Measurements from ENCODE around the gene ZNF827.
A peak's percentile ranks its signal among the peaks of the same experiment; 100 is the strongest.

The ZNF827 gene

DNA sequence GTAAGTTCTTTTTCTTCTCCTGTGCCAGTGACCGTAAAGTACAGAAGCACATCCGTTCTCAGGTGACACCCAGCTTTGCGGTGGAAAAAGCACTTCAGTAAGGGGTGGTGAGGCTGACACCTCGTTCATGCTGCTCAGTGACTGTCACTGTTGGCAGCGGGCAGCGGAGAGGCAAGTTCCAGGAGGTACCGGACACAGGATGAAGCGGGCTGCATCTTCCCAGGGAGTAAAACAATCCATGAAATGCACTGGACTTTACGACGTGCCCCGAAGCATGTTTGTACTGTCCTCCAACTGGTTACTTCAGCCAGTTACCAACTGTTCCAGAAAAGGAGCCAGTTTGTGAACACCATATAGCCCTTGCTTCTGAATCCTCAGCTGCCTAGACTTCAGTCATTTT is 110.7 kb downstream of the ZNF827 start:
- no peaks in the 10 kb centered on the region for H3K27me3 ChIP-seq (ENCODE audit: insufficient read depth, low read depth, severe bottlenecking)
- H3K4me3 ChIP-seq (ENCODE audit: low read depth, low read length), result no peak overlapping the region
- DNase-seq, result no peak
- TF ChIP-seq, protein P1, sequence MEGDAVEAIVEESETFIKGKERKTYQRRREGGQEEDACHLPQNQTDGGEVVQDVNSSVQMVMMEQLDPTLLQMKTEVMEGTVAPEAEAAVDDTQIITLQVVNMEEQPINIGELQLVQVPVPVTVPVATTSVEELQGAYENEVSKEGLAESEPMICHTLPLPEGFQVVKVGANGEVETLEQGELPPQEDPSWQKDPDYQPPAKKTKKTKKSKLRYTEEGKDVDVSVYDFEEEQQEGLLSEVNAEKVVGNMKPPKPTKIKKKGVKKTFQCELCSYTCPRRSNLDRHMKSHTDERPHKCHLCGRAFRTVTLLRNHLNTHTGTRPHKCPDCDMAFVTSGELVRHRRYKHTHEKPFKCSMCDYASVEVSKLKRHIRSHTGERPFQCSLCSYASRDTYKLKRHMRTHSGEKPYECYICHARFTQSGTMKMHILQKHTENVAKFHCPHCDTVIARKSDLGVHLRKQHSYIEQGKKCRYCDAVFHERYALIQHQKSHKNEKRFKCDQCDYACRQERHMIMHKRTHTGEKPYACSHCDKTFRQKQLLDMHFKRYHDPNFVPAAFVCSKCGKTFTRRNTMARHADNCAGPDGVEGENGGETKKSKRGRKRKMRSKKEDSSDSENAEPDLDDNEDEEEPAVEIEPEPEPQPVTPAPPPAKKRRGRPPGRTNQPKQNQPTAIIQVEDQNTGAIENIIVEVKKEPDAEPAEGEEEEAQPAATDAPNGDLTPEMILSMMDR (IDR thresholded peaks at IDR 0.05; ENCODE audit: low read depth, low read length), result no peak
- peaks cover 20% of the 10 kb centered on the region for H3K36me3 ChIP-seq
- no peak overlapping the region for H3K27ac ChIP-seq
- H3K9me3 ChIP-seq (ENCODE audit: severe bottlenecking), result no peaks in the 10 kb centered on the region

DNA sequence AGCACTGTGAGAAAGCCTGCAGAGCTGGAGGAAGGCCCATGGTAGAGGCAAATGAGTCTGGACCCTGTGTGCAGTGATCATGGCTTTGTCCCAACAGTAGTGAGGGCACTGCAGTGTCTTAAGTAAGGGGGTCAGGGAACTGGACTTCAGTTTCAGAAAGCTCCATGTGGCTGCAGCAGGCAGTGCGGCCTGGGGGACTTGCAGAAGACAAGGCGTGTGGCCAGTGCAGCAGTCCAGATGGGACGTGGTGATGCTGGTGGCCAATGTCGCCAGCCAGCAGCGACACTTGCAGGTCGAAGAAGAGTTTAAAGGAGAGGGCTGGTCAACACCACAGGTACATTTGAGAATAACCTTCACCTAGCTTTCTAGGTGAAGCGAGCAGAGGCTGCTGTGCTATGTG is 113.4 kb downstream of the ZNF827 start:
- Histone ChIP-seq H3K36me3 (peaks cover 24% of the 10 kb centered on the region), H3K27me3 (ENCODE audit: insufficient read depth, low read depth, severe bottlenecking) (no peaks in the 10 kb centered on the region), H3K9me3 (ENCODE audit: severe bottlenecking) (no peaks in the 10 kb centered on the region), H3K27ac (no peak overlapping the region), H3K4me3 (ENCODE audit: low read depth, low read length) (no peak overlapping the region)
- TF ChIP-seq, protein P1 (IDR thresholded peaks at IDR 0.05; ENCODE audit: low read depth, low read length), result 0 out of 2 replicates have a peak, but pooled peaks have one; percentile 17
- peak; percentile 16 for DNase-seq

DNA sequence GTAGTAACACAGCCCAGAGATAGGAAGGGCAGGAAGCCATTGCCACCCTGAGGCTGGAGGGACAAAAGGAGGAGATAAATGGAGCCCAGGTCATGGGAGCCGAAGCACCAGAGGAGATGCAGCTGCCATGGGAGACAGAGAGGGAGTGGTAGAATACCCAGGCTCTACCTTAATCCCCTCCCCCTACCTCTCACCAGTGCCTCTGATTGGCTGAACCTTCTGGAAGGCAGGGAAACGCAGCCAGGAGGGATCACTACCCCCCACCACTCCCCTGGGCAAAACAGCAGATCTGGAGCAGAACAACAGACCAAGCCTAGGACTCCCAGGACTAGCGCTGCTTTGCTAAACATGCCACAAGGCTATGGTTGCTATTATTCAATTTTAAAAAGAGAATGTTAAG is 114.2 kb downstream of the ZNF827 start:
- TF ChIP-seq, protein P1 (IDR thresholded peaks at IDR 0.05; ENCODE audit: low read depth, low read length), result no peak
- Histone ChIP-seq H3K9me3 (ENCODE audit: severe bottlenecking) (no peaks in the 10 kb centered on the region), H3K27me3 (ENCODE audit: insufficient read depth, low read depth, severe bottlenecking) (no peaks in the 10 kb centered on the region), H3K4me3 (ENCODE audit: low read depth, low read length) (no peak overlapping the region), H3K36me3 (peaks cover 19% of the 10 kb centered on the region), H3K27ac (no peak overlapping the region)
- DNase-seq, result no peak

DNA sequence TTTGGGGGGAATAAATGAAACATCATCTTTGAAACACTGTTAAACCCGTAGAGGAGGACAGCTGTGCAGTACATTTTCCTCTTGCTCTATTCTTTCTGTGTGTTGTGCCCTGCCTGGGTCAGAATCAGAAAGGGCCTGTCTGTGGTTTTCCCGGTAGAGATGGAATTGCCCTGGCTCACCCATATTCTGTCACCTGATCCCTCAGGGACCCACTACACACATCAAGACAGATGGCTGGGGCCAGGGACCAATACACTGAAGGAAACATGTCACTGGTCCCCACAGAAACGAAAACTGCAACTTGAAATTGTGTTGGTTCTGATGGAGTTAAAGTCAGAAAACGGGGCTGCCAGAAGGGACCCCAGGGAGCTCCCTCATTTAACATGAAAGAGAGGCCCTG is 114.9 kb downstream of the ZNF827 start:
- Histone ChIP-seq H3K4me3 (ENCODE audit: low read depth, low read length) (no peak overlapping the region), H3K27ac (no peak overlapping the region), H3K36me3 (peaks cover 19% of the 10 kb centered on the region), H3K27me3 (ENCODE audit: insufficient read depth, low read depth, severe bottlenecking) (no peaks in the 10 kb centered on the region), H3K9me3 (ENCODE audit: severe bottlenecking) (no peaks in the 10 kb centered on the region)
- no peak for DNase-seq
- TF ChIP-seq, protein P1 (IDR thresholded peaks at IDR 0.05; ENCODE audit: low read depth, low read length), result no peak

DNA sequence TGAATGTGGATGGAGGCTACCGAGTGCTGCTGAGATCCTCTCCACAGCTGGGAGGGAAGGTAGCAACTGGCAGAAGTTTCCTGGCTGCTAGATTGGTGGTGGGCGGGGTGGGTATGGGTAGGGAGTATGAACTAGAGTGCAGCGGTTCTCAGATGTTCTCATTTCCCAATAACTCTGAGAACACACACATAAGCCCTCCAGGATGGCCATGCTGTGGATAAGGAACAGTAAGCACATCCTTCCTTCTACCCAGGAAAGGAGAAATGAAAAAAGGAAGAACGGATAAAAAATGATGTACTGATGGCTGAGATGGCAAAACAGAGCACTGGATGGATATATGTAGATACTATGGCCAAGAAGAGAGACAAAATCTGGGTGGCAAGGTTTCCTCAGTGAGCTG is 116.0 kb downstream of the ZNF827 start:
- Histone ChIP-seq H3K27ac (no peak overlapping the region), H3K9me3 (ENCODE audit: severe bottlenecking) (no peaks in the 10 kb centered on the region), H3K4me3 (ENCODE audit: low read depth, low read length) (no peak overlapping the region), H3K27me3 (ENCODE audit: insufficient read depth, low read depth, severe bottlenecking) (no peaks in the 10 kb centered on the region), H3K36me3 (peaks cover 14% of the 10 kb centered on the region)
- no peak for DNase-seq
- TF ChIP-seq, protein P1 (IDR thresholded peaks at IDR 0.05; ENCODE audit: low read depth, low read length), result no peak

DNA sequence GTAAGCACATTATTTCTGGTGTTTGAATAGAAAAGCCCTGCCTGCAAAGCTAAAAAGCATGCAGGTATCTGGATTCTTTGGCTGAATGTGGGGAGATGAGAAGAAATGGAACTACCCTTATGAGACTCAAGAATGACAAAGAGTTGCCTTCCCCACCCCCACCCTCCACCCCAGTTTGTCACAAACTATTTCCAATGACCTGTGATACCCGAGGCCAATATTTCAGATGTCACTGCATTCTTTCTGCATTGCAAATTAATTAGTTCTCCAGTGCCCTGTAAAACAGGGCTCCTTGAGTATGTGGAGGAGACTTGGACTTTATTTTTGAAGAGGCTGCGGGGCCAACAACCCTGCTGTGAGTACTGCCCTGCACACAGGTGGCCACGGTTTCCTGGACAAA is 116.4 kb downstream of the ZNF827 start:
- no peaks in the 10 kb centered on the region for H3K27me3 ChIP-seq (ENCODE audit: insufficient read depth, low read depth, severe bottlenecking)
- H3K9me3 ChIP-seq (ENCODE audit: severe bottlenecking), result no peaks in the 10 kb centered on the region
- no peak overlapping the region for H3K4me3 ChIP-seq (ENCODE audit: low read depth, low read length)
- TF ChIP-seq, protein P1 (IDR thresholded peaks at IDR 0.05; ENCODE audit: low read depth, low read length), result no peak
- no peak for DNase-seq
- H3K36me3 ChIP-seq, result peaks cover 12% of the 10 kb centered on the region
- H3K27ac ChIP-seq, result no peak overlapping the region

Data from WERI-Rb-1 (cell line).